ENCODE results near the gene ATP2A1.
"Not testable (repeated sequence)": the region's sequence is repeated elsewhere in the genome, so short reads cannot be mapped to it uniquely, and the experiment has no call there.

The ATP2A1 gene

DNA sequence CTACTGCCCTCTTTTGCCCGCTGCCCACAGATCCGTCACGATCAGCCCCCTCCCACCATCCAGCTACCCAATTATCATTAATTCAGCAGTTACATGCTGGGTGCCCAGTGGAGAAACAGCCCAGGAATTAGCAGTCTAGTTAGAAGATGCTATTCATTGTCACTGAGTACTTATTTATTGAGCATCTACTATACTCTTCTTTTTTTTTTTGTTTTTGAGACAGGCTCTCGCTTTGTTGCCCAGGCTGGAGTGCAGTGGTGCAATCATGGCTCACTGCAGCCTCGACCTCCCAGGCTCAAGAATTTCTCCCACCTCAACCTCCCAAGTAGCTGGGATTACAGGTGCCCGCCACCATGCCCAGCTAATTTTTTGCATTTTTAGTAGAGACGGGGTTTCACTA is 61.5 kb downstream of the ATP2A1 start:
- not testable (repeated sequence) for DNase-seq

DNA sequence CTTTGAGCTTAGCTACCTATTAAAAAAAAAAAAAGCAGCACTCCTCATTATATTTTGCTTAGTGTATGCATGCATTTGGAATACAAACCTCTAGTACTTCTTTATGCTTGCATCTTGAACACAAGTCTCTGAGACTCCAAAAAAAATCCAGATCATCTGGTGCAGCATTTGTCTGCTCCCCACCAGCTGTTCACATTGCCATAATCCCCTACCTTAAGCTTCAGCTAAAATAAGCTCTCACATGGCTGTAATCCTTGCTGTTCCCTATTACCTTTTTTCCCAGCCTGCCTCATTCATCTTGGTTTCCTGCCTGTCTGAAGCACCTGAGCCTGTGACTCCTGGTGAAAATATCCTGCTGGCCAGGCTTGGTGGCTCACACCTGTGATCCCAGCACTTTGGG is 65.0 kb downstream of the ATP2A1 start:
- no peak for DNase-seq

DNA sequence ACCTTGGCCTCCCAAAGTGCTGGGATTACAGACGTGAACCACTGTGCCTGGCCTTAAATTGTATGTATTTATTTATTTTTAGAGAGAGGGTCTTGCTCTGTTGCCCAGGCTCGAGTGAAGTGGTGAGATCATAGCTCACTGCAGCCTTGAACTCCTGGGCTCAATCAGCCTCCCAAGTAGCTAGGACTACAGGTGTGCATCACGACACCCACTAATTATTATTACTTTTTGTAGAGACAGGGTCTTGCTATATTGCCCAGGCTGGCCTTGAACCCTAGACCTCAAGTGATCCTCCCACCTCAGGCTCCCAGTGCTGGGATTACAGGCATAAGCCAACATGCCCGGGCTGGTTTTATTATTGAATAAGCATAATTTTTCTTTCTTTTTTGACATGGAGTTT is 68.4 kb downstream of the ATP2A1 start:
- no peak for DNase-seq

- peak; percentile 100 for DNase-seq
These were observed 72.5 kb downstream of the ATP2A1 start, which contains the start of gene NFATC2IP for GRCh38 chr16:28950648-28951409. NFATC2IP (plus strand) TSS chr16:28950937; CDS start chr16:28951012, 75 bp downstream.

- DNase-seq, result no peak
These were observed 73.2 kb downstream of the ATP2A1 start for GRCh38 chr16:28951410-28951943.
